ENCODE data around the gene TRIM44. TPM values are rescaled to one million over a fixed set of nuclear protein-coding genes. Genes with fewer than 3 reads are reported as not detected.
A peak's percentile ranks its signal among the peaks of the same experiment; 100 is the strongest.
"Not testable (repeated sequence)": the region's sequence is repeated elsewhere in the genome, so short reads cannot be mapped to it uniquely, and the experiment has no call there.

TRIM44 gene
- total RNA-seq, 6 experiments from 2014 or later, result 13.9 to 37.1 (median 31.9) TPM

DNA sequence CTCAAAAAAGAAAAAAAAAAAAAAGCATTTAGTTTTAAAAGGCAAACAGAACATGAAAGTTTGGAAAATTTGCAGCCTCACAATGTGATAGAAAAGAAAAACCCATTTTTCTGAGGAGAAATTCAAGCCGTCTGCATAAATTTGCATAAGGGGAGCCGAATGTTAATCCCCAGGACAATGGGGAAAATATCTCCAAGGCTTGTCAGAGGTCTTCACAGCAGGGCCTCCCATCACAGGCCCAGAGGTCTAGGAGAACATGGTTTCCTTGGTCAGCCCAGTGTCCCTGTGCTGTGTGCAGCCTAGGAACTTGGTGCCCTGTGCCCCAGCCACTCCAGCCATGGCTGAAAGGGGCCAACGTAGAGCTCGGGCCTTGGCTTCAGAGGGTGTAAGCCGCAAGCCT, 109.1 kb downstream of the TRIM44 start:
- no peak for DNase-seq

DNA sequence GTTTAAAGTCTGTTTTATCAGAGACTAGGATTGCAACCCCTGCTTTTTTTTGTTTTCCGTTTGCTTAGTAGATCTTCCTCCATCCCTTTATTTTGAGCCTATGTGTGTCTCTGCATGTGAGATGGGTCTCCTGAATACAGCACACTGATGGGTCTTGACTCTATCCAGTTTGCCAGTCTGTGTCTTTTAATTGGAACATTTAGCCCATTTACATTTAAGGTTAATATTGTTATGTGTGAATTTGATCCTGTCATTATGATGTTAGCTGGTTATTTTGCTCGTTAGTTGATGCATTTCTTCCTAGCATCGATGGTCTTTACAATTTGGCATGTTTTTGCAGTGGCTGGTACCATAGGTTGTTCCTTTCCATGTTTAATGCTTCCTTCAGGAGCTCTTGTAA, 114.7 kb downstream of the TRIM44 start:
- H3K27ac ChIP-seq; H3K9me3 ChIP-seq; DNase-seq; intact Hi-C loops (cut with DNase I); H3K4me1 ChIP-seq; H3K36me3 ChIP-seq; H3K27me3 ChIP-seq; H3K4me3 ChIP-seq; ATAC-seq: not testable (repeated sequence)
- WGBS (ENCODE audit: insufficient coverage, low coverage, low lambda C conversion rate, missing lambda C conversion rate), result 91% methylated on average over 2 of the region's 3 CpGs

More for the DNA sequence above, 109.1 kb downstream of the TRIM44 start:
- Histone ChIP-seq H3K9me3 (no peaks in the 10 kb centered on the region), H3K27ac (no peak overlapping the region), H3K4me3 (no peak overlapping the region), H3K27me3 (no peaks in the 10 kb centered on the region), H3K4me1 (no peaks in the 10 kb centered on the region), H3K36me3 (no peaks in the 10 kb centered on the region)
- 93% methylated on average over 2 of the region's 5 CpGs for WGBS (ENCODE audit: insufficient coverage, low coverage, low lambda C conversion rate, missing lambda C conversion rate)
- TF ChIP-seq, protein P1, sequence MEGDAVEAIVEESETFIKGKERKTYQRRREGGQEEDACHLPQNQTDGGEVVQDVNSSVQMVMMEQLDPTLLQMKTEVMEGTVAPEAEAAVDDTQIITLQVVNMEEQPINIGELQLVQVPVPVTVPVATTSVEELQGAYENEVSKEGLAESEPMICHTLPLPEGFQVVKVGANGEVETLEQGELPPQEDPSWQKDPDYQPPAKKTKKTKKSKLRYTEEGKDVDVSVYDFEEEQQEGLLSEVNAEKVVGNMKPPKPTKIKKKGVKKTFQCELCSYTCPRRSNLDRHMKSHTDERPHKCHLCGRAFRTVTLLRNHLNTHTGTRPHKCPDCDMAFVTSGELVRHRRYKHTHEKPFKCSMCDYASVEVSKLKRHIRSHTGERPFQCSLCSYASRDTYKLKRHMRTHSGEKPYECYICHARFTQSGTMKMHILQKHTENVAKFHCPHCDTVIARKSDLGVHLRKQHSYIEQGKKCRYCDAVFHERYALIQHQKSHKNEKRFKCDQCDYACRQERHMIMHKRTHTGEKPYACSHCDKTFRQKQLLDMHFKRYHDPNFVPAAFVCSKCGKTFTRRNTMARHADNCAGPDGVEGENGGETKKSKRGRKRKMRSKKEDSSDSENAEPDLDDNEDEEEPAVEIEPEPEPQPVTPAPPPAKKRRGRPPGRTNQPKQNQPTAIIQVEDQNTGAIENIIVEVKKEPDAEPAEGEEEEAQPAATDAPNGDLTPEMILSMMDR (IDR thresholded peaks at IDR 0.05), result no peak
- TF ChIP-seq POLR2A (IDR thresholded peaks at IDR 0.05), result no peak
- no peak for ATAC-seq
- intact Hi-C loops (cut with DNase I), result no loop called here

DNA sequence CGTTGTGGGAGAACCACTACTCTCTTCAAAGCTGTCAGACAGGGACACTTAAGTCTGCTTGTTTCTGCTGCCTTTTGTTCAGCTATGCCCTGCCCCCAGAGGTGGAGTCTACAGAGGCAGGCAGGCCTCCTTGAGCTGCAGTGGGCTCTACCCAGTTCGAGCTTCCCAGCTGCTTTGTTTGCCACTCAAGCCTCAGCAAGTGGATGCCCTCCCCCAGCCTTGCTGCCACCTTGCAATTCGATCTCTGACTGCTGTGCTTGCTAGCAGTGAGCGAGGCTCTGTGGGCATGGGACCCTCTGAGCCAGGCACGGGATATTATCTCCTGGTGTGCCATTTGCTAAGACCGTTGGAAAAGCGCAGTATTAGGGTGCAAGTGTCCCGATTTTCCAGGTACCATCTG, 116.4 kb downstream of the TRIM44 start:
- DNase-seq; H3K4me3 ChIP-seq; H3K36me3 ChIP-seq; ATAC-seq; H3K27me3 ChIP-seq; H3K27ac ChIP-seq; intact Hi-C loops (cut with DNase I); H3K4me1 ChIP-seq; H3K9me3 ChIP-seq: not testable (repeated sequence)
- WGBS (ENCODE audit: insufficient coverage, low coverage, low lambda C conversion rate, missing lambda C conversion rate), result 100% methylated on average over 1 of the region's 8 CpGs

DNA sequence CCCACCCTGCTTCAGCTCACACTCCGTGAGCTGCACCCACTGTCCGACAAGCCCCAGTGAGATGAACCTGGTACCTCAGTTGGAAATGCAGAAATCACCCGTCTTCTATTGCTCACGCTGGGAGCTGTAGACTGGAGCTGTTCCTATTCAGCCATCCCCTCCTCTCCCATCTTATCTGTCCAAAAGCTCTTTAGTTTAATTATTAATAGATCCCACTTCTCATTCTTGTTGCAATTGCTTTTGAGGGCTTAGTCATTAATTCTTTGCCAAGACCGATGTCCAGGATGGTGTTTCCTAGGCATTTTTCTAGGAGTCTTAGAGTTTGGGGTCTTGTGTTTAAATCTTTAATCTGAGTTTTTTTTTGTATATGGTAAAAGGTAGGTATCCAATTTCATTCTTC, 116.8 kb downstream of the TRIM44 start:
- peak in 3 of 4 donors; percentile 67 to 91 (median 80) for ATAC-seq
- Histone ChIP-seq H3K9me3 (no peaks in the 10 kb centered on the region), H3K4me1 (peaks cover 0 to 8% (median 0%) of the 10 kb centered on the region in 4 donors), H3K36me3 (no peaks in the 10 kb centered on the region), H3K27me3 (no peaks in the 10 kb centered on the region), H3K4me3 (no peak overlapping the region), H3K27ac (no peak overlapping the region)
- DNase-seq, result no peak
- TF ChIP-seq POLR2A (IDR thresholded peaks at IDR 0.05), result no peak
- TF ChIP-seq, protein P1 (IDR thresholded peaks at IDR 0.05), result no peak
- WGBS (ENCODE audit: insufficient coverage, low coverage, low lambda C conversion rate, missing lambda C conversion rate), result 45% methylated on average over 3 of the region's 5 CpGs
- intact Hi-C loops (cut with DNase I), result no loop called here

DNA sequence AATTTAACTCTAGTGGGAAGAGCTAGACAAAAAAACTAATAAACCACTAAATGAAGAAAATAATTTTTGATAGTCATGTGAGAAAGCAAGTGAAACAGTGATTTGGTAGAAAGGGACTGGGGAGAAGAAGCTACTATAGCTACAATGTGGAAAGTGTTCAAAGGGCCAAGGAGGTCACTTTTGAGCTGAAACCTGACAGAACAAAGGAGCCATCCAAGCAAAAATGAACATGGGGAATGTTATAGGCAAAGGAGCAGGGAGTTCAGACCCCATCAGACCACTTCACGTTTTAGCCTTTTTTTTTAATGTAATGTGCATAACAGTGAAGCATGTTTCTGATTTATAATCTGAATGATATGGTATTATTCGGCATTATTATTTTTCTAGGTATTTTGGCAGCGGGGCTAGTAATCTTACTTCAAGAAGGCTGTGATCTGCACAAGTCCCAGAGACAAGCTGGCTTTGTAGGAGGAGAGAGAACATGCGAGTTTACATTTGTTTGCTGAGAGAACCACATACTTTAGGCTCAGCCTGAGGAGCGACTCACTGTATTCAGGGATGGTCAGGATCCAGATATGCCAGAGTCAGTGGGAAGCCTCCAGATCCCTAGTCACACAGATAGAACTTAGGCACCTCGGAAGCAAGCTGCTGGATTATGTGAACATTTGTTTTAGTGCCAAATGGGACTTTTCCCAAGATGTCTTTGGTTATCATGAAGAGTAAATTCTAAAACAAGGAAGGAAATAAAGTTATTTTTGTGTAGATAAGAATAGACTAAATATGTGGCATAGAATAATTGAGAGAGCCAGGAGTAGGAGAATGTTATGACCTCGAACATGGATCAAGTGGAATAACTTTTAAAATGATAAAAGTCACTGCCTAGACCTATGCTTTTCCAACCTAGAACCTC, 118.6 kb downstream of the TRIM44 start:
- ATAC-seq (peak in 3 of 4 donors; percentile 17 to 40 (median 30)), DNase-seq (no peak)
- TF ChIP-seq, protein P1 (IDR thresholded peaks at IDR 0.05), result no peak
- TF ChIP-seq POLR2A (IDR thresholded peaks at IDR 0.05), result no peak
- H3K4me1 ChIP-seq, result peaks cover 0 to 11% (median 0%) of the 10 kb centered on the region in 4 donors
- no peaks in the 10 kb centered on the region for H3K36me3 ChIP-seq
- H3K9me3 ChIP-seq, result no peaks in the 10 kb centered on the region
- intact Hi-C loops (cut with DNase I), result no loop called here
- H3K27ac ChIP-seq, result no peak overlapping the region
- H3K27me3 ChIP-seq, result no peaks in the 10 kb centered on the region
- 65% methylated on average over 7 of the region's 7 CpGs for WGBS (ENCODE audit: insufficient coverage, low coverage, low lambda C conversion rate, missing lambda C conversion rate)
- H3K4me3 ChIP-seq, result no peak overlapping the region

Data from right lobe of liver (tissue), 6 donors.